Measurements from ENCODE around the gene LANCL2.

The LANCL2 gene

DNA sequence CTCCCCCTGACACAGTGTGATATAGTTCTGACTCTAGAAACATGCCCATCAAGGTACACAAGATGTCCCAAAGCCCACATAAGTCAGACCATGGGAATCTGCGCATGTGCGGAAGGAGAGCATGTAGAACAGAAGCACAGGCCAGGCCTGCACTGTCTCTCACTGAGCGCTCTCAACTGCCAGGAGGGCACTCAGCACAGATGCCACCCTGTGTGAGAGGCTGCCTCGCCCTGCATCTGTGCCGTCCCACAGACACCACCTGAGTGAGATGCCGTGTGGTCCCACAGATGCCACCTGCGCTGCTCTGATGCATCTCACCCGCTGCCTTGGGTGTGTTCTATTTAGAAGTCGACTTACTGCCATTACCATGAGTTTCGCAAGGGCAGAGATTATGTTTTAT is 108.8 kb downstream of the LANCL2 start:
- TF ChIP-seq, protein P1, sequence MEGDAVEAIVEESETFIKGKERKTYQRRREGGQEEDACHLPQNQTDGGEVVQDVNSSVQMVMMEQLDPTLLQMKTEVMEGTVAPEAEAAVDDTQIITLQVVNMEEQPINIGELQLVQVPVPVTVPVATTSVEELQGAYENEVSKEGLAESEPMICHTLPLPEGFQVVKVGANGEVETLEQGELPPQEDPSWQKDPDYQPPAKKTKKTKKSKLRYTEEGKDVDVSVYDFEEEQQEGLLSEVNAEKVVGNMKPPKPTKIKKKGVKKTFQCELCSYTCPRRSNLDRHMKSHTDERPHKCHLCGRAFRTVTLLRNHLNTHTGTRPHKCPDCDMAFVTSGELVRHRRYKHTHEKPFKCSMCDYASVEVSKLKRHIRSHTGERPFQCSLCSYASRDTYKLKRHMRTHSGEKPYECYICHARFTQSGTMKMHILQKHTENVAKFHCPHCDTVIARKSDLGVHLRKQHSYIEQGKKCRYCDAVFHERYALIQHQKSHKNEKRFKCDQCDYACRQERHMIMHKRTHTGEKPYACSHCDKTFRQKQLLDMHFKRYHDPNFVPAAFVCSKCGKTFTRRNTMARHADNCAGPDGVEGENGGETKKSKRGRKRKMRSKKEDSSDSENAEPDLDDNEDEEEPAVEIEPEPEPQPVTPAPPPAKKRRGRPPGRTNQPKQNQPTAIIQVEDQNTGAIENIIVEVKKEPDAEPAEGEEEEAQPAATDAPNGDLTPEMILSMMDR (IDR thresholded peaks at IDR 0.05; ENCODE audit: low read depth, low read length, missing control alignments): no peak
- in situ Hi-C loops (cut with HindIII; ENCODE audit: low pct_ligation_motif_present, low sequenced_read_pairs): no loop called here
- H3K36me3 ChIP-seq (replicated peaks): peaks cover 11% of the 10 kb centered on the region
- H3K27me3 ChIP-seq (replicated peaks): no peaks in the 10 kb centered on the region
- no peak for DNase-seq
- H3K4me3 ChIP-seq (ENCODE audit: low read depth, low read length): no peak overlapping the region
- H3K27ac ChIP-seq: no peak overlapping the region

DNA sequence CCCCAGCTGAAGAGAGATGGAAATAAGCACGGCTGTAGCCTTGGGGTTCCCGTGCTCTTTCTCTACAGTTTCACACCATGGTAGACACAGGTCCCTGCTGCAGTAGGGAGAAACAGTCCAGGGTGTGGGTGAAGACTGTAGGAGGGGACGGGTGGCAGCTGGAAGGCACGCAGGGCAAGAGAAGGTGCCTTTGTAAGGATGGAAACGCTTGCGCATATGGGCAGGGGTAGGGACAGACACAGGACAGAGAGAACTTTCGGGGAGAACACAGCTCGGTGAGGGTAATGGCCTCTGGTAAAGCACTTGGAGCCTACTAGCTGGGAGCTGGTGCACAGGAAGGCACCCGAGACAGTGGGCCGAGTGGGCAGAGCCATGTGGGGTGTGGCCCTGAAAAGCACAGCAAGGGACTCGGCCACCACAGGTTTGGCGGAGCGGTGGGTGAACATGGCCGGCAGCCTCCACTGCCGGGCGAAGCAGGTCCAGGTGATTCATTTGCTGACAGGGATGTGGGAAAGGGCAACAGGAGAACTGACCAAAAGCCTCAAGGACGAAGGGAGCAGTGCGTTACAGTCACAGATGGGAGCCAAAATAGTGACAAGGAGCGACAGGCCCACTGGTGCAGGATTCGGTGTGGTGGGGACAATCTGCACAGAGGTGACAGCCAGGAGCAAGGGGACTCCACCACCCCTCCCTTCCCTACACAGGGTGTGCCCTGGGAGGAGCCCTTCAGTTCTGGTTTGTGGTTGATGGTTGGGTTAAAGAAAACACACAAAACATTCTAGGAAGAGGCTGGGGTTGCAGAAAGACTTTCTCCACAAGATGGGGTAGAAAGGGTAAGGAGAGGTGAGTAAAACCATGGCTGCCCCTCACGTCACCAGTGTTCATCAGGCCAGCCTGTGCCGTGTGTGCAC is 110.1 kb downstream of the LANCL2 start:
- peak overlapping the region; percentile 55 for H3K27ac ChIP-seq
- in situ Hi-C loops (cut with HindIII; ENCODE audit: low pct_ligation_motif_present, low sequenced_read_pairs): no loop called here
- no peak overlapping the region for H3K4me3 ChIP-seq (ENCODE audit: low read depth, low read length)
- no peak for DNase-seq
- no peaks in the 10 kb centered on the region for H3K27me3 ChIP-seq (replicated peaks)
- H3K36me3 ChIP-seq (replicated peaks): peaks cover 11% of the 10 kb centered on the region
- TF ChIP-seq, protein P1 (IDR thresholded peaks at IDR 0.05; ENCODE audit: low read depth, low read length, missing control alignments): no peak

DNA sequence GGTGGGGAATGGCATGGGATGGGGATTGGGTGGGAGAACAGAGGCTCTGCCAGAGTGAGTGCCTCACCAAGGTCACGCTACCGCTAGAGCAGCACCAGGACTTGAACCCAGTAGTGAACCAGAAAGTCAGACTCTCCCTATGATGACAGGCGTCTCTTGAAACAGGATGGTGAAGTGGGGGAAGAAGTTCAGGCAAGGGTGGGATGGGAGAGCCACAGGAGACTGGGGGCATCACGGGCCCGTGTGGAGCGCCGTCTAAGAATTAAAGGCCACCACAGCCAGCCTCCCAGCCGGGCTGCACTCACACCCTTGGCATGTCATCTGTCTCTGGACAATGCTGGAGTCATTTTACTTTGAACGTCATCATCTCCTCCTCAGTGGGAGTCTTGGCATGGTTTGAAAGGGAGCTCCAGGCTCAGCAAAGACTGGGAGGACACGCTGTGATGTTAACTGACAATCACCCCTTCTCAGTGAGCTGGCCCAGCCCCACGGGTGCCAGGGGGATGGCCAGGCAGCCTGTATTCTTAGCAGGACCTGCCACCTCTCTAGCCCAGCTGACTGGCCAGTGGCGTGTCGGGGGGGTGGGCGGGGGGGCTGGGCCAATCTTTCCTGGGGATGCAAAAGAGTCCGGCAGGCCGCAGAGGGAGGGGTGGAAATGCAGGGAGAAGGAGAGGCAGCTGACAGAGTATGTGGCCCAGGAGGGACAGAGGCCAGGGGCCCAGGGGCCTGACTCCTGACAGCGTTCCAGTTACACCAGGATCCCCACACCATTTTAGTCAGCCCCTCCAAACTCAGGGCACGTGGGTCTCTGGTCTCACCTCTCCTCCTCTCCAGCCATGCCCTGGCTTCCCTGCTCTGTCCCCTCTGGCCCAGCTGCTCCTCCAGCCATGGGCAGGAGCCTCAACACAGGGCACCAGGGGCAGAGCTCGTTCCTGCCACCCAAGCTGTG is 111.0 kb downstream of the LANCL2 start:
- H3K36me3 ChIP-seq (replicated peaks): peaks cover 11% of the 10 kb centered on the region
- in situ Hi-C loops (cut with HindIII; ENCODE audit: low pct_ligation_motif_present, low sequenced_read_pairs): no loop called here
- TF ChIP-seq, protein P1 (IDR thresholded peaks at IDR 0.05; ENCODE audit: low read depth, low read length, missing control alignments): no peak
- peak overlapping the region; percentile 55 for H3K27ac ChIP-seq
- no peaks in the 10 kb centered on the region for H3K27me3 ChIP-seq (replicated peaks)
- H3K4me3 ChIP-seq (ENCODE audit: low read depth, low read length): no peak overlapping the region
- DNase-seq: peak; percentile 87

DNA sequence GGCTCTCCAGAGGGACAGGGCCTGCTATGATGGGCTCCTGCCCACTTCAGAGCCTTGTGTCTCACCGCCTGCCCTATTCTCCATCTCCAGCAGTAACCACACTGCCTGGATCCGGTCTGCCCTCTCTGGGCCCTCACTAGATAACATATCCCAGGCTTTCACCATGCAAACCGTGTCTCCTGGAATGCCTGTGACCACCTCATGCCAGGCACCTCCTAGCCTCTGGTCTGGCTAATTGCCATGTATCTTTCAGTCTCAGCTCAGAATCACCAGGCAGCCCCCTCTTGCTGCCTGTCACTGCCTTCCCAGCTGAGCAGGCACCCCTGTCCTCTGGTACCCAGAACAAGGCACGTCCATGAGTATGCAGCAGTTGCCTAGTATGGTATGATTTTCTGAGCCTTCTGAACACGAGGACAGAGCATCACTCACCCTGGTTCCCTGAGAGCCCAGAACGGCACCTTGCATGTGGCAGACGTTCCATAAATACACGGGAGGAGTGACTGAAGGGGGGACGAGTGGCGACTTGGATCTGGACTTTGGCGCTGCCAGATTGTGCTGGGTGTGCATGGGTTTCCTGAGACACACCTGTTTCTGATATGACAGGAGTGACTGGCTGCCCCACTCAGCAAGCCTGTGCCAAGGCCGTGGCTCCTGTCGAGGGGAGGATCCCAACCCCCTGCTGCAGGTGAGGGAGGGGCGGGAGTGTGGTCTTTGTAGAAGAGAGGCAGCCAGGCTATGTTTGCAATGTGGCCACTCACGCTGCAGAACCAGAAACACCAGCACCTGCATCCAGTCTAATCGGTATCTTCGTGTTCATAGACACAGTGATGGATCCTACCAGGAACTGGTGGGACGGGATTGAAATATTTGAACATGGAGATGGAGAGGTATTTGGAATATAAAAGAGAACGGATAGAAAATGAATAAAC is 112.0 kb downstream of the LANCL2 start:
- in situ Hi-C loops (cut with HindIII; ENCODE audit: low pct_ligation_motif_present, low sequenced_read_pairs): no loop called here
- DNase-seq: no peak
- H3K27ac ChIP-seq: peak overlapping the region; percentile 64
- no peak overlapping the region for H3K4me3 ChIP-seq (ENCODE audit: low read depth, low read length)
- H3K36me3 ChIP-seq (replicated peaks): peaks cover 11% of the 10 kb centered on the region
- H3K27me3 ChIP-seq (replicated peaks): no peaks in the 10 kb centered on the region
- TF ChIP-seq, protein P1 (IDR thresholded peaks at IDR 0.05; ENCODE audit: low read depth, low read length, missing control alignments): no peak

DNA sequence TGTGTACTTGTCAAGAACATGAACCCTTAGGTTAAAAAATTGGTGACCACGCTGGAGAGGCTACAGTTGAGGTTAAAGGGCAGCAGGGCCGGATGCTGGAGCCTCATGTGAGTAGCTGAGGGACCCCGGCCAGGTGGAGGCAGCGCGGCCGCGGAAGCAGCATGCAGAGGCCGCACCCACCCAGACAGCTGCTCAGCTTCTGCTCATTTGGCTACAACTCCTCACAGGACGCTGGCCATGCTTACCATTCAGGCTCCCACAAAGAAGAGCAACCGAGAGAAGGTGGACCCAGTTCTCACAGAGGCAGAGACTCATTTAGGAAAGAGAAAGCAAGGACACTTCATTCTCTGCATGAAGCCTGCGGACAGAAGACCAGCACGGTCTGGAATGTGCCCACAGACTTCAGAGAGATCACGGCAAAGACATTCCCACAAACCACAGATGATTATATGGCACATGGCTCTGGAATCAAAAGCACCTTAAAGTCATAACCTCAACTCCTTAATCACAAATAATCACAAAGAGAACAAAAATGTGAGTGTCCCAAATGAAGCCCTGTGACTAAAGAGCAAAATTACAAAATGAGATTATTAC is 112.7 kb downstream of the LANCL2 start:
- peaks cover 12% of the 10 kb centered on the region for H3K36me3 ChIP-seq (replicated peaks)
- TF ChIP-seq, protein P1 (IDR thresholded peaks at IDR 0.05; ENCODE audit: low read depth, low read length, missing control alignments): no peak
- peak; percentile 78 for DNase-seq
- no peak overlapping the region for H3K4me3 ChIP-seq (ENCODE audit: low read depth, low read length)
- in situ Hi-C loops (cut with HindIII; ENCODE audit: low pct_ligation_motif_present, low sequenced_read_pairs): no loop called here
- peak overlapping the region; percentile 64 for H3K27ac ChIP-seq
- H3K27me3 ChIP-seq (replicated peaks): no peaks in the 10 kb centered on the region
